Activated naive CD4-positive, alpha-beta T cell treated with anti-CD3 and anti-CD28 coated beads, Interleukin-2, amount 50 U/mL, for 16 hours (primary cell): ENCODE results near the gene XRCC6.
A peak's percentile ranks its signal among the peaks of the same experiment; 100 is the strongest.
"Not testable (repeated sequence)": the region's sequence is repeated elsewhere in the genome, so short reads cannot be mapped to it uniquely, and the experiment has no call there.

ENCODE experiments used
- DNase-seq: peaks from one replicate; pipeline ENCODE4 v3.0.0-alpha.2; 2020

Gene XRCC6

DNA sequence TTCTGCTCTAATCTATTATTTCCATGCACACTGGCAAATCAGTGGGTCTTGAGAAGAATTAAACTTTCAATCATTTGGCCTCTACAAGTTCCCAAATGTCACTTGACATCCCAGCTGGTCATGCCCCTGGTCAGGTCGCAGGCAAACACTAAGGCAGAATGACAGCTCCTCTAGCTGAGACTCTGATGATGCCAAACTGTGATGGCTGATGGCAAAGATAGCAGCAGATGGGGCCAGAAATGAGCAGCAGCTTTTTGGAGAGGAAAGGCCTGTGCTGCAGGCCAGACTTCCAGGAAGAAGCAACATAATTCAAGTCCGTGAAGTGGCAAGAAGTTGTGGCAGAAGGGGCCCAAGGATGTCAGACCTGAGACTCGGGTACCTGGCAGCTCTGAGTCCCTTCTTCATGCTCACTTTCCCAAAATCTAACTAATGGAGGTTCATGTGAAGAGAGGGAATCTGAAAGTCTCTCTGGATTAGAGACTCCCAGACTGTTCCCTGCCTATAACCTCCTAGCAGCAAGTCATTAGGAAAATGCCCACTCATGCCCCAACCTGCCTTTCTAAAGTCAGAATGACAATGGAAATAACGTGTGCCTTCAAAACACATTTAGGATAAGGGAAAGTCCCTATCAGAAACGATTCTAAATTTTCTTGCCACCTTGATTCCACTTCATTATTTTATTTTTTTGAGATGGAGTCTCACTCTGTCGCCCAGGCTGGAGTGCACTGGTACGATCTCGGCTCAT is 22.0 kb upstream of the XRCC6 start:
- no peak for DNase-seq

- DNase-seq = no peak
Measured at GRCh38 chr22:41600976-41601375, 20.1 kb upstream of the XRCC6 start.

GRCh38 chr22:41603873-41604332 is 17.2 kb upstream of the XRCC6 start:
- DNase-seq = no peak

- DNase-seq = no peak
Measured at GRCh38 chr22:41608386-41608785, 12.7 kb upstream of the XRCC6 start.

DNA sequence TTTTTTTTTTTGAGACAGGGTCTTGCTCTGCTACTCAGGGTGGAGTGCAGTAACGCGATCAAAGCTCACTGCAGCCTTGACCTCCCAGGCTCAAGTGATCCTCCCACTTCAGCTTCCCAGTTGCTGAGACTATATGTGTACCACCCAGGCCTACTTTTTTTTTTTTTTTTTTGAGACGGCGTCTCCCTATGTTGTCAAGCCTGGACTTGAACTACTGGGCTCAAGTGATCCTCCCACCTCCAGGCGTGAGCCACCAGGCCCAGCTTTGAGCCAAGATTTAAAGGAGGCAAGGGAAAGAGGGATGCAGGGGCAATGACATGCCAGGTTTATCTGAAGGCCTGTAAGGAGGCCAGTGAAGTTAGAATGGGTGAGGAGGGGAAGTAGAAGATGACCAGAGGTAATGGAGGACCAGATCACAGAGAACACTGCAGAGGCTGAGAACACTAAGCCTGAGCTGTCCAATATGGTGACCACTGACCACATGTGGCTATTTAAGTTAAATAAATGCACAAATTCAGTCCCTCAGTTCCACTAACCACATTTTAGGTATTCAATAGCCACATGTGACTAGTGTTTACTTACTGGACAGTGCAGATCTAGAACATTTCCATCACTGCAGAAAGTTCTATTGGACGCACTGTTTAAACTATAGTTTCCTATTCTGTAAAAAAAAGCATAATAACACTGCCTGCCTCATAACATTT is 8.3 kb upstream of the XRCC6 start:
- no peak for DNase-seq

GRCh38 chr22:41613456-41613855 is 7.6 kb upstream of the XRCC6 start:
- DNase-seq = no peak

DNA sequence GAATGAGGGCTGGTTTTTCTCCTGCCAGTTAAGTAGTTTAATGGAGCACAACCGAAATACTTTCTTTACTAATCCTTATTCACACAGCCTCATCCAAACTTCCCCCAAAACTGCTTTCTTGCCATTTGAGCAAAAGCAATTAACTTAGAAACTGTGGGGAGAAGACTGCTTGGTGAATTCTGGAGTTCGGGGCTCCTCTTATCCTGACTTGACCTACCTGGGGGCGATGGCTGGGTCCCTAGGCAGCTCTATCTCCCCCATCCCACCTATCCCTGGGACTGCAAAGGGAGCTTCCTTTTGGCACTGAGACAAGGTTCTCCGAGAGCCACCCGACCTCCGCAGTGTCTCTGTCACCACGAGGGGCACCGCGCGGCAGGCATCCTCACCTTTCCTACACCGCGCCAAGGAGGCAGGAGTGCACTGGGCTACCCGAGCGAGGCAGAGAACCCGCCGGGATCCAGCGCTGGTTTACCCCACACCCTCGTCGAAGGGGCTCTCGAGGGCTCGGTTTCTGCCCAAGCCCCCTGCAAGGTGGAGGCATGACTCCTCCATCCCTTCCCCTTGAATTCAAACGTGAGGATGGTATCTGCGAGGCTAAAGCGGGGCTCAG is 1.0 kb upstream of the XRCC6 start:
- DNase-seq = peak; percentile 63

- DNase-seq = no peak
Measured at GRCh38 chr22:41620589-41621098, 451 bp upstream of the XRCC6 start, which contains the start of gene DESI1. DESI1 (minus strand) TSS chr22:41621043; CDS start chr22:41620839, 204 bp downstream.

DNA sequence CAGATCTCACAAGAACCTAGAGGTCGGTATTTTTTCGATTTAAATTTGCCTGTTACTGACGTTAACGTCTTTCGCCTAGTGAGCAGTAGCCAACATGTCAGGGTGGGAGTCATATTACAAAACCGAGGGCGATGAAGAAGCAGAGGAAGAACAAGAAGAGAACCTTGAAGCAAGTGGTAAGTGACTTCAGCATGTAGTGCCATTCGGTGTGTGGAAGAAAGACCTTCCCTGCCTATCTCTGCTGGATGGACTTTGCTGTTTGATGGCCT is 750 bp downstream of the XRCC6 start:
- DNase-seq = no peak

DNA sequence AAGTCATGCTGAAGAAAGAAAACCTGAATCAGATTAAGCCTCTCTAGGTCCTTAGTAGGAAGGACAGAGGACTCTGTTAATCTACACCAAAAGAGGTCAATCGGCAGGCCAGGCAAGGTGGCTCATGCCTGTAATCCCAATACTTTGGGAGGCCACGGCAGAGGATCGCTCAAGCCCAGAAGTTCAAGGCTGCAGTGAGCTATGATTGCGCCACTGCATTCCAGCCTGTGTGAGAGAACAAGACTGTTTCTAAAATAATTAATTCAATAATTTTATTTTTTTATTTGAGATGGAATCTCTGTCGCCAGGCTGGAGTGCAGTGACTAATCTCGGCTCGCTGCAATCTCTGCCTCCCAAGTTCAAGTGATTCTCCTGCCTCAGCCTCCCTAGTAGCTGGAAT is 4.5 kb downstream of the XRCC6 start:
- DNase-seq = no peak

GRCh38 chr22:41631115-41631514 is 10.0 kb downstream of the XRCC6 start:
- DNase-seq = not testable (repeated sequence)

DNA sequence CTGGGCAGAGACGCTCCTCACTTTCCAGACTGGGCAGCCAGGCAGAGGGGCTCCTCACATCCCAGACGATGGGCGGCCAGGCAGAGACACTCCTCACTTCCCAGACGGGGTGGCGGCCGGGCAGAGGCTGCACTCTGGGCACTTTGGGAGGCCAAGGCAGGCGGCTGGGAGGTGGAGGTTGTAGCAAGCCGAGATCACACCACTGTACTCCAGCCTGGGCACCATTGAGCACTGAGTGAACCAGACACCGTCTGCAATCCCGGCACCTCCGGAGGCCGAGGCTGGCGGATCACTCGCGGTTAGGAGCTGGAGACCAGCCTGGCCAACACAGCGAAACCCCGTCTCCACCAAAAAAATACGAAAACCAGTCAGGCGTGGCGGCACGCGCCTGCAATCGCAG is 10.5 kb downstream of the XRCC6 start:
- DNase-seq = not testable (repeated sequence)

- not testable (repeated sequence) for DNase-seq
Measured at GRCh38 chr22:41634610-41635009, 13.5 kb downstream of the XRCC6 start.

- no peak for DNase-seq
Measured at GRCh38 chr22:41636467-41636866, 15.4 kb downstream of the XRCC6 start.

DNA sequence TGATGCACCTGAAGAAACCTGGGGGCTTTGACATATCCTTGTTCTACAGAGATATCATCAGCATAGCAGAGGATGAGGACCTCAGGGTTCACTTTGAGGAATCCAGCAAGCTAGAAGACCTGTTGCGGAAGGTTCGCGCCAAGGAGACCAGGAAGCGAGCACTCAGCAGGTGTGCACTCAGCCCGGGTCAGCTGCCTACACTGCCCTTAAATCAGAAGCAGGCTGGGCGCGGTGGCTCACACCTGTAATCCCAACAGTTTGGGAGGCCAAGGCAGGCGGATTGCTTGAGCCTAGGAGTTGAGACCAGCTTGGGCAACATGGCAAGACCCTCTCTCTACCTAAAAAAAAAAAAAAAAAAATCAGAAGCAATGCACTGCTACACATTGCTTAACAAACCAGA is 16.5 kb downstream of the XRCC6 start:
- DNase-seq = not testable (repeated sequence)

DNA sequence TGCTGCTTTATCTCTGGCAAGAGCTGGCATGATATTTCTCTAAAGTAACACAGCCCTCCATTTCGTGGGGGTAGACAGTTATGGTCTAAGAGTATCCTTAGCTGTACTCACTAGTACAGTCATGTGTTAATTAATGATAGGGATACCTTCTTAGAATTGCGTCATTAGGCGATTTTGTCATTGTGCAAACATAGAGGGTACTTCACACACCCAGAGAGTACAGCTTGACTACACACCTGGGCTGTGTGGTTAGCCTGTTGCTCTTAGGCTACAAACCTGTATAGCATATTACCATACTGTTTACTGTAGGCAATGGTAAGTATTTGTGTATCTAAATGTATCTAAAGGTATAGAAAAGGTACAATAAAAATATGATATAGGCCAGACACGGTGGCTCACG is 17.0 kb downstream of the XRCC6 start:
- no peak for DNase-seq

- DNase-seq = no peak
Measured at GRCh38 chr22:41638748-41639147, 17.7 kb downstream of the XRCC6 start.

- no peak for DNase-seq
Measured at GRCh38 chr22:41641854-41642253, 20.8 kb downstream of the XRCC6 start.

DNA sequence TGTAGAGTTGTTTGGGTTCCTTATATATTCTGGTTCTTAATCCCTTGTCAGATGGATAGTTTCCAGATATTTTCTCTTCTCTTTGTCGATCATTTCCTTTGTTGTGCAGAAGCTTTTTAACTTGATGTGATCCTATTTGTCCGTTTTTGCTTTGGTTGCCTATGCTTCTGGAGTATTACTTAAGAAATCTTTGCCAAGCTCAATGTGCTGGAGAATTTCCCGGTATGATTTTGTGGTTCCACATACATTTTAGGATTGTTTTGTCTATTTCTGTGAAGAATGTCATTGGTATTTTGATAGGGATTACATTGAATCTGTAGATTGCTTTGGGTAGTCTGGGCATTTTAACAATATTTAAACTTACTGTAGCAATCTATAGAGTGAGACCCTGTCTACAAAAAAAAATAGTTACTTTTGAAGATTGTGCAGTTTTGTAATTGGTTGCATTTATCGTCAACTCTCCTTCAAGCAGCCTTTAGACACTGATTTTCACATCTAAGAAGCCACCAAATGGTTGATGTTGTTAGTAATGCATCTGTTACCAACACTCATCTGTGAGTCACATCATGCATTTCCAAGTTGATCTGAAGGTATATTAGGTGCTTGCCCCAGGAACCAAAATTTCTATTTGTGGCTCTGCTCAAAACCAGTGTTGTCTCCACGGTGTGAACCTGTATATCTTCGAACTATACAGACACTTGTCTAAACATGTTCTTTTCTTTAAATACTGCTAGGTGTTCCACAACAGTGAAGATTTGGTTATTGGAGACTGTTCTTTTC is 21.4 kb downstream of the XRCC6 start:
- no peak for DNase-seq

- DNase-seq = no peak
Measured at GRCh38 chr22:41647771-41648170, 26.7 kb downstream of the XRCC6 start.

DNA sequence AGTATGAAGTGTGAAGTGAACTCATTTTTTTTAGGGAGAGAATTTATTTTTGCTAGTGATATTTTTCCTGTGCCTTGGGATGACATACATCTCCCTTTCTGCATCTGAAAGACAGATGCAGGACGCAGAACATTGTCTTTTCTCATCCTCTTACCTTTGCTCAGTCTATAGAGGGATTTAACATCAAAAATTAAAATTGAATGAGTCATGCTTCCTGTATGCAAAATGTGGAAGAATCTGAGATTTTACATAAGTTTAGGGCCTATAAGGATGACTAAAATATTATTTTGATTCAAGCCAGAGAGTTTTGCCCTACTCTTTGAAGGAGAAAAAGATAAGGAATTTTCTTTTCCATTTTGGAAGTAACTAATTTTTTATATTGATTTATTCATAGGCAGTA is 27.3 kb downstream of the XRCC6 start:
- DNase-seq = no peak

DNA sequence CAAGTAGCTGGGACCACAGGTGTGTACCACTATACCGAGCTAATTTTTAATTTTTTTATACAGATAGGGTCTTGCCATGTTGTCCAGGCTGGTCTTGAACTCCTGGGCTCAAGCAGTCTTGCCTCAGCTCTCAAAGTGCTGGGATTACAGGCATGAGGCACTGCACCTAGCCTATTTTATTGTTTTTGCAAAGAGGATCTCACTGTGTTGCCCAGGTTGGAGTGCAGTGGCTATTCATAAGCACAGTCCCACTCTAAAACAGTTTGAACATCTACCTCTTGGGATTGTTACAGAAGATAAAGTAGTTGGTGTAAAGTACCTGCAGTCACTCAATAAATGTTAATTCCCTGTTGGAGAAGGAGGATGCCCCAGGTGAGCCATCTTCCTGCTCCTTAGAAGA is 29.1 kb downstream of the XRCC6 start:
- no peak for DNase-seq

- no peak for DNase-seq
Measured at GRCh38 chr22:41650821-41651220, 29.7 kb downstream of the XRCC6 start.
